HCT116 (cell line): ENCODE measurements around the gene CDH22. TPM values are rescaled to one million over a fixed set of nuclear protein-coding genes. Genes with fewer than 3 reads are reported as not detected.

Source experiments
- ATAC-seq: fragments of 200-7000 bp; cut with Tn5 transposase; 2 replicates; pipeline ENCODE4 v1.9.1; 2020; ENCODE audit warnings: mild to moderate bottlenecking, moderate library complexity
- BruUV-seq: library from RNA; stranded (reverse); fragments of 400-500 nt; replicated peaks from 2 replicates; lab custom pipeline; 2021; lab: Mats Ljungman, UMichigan
- CTCF ChIA-PET: fragments of 300-600 bp; sonication (Branson Sonifier 250); formaldehyde crosslinking; loops from one replicate; lab custom pipeline; 2021; ENCODE audit warnings: antibody characterized with exemption; lab: Charles Lee
- POLR2A ChIA-PET: fragments of 300-600, 350-600 bp; sonication (Branson Sonifier 250); formaldehyde crosslinking; loops from one replicate; lab custom pipeline; 2021; ENCODE audit warnings: antibody characterized with exemption; lab: Charles Lee
- RAD21 ChIA-PET, 2 experiments: fragments of 300-600 bp; sonication (Branson Sonifier 250); formaldehyde crosslinking; loops; one replicate each; lab custom pipeline; 2023; ENCODE audit warnings: low total read pairs in 2 of 2; ENCODE audit not compliant: uncharacterized antibody in 2 of 2, unreplicated experiment in 2 of 2, low non-redundant PET in 1 of 2; lab: Charles Lee
- DNase-seq: peaks from one replicate; pipeline ENCODE4 v3.0.0-alpha.2; 2010; ENCODE audit warnings: low read depth, low spot score
- H2AFZ ChIP-seq: fragments of 200-600 bp; shearing (Covaris generic), sonication (generic); 2 replicates; pipeline ENCODE4 v1.6.1; 2017; ENCODE audit warnings: low read depth, mixed run types, mixed read lengths, antibody characterized with exemption, low read length; ENCODE audit not compliant: poor library complexity, severe bottlenecking
- H3K27ac ChIP-seq: 2 replicates; pipeline ENCODE4 v1.5.1; 2012; ENCODE audit warnings: low read depth, low read length
- H3K27me3 ChIP-seq: fragments of 200-600 bp; sonication (generic); 2 replicates; pipeline ENCODE4 v1.6.1; 2016; ENCODE audit warnings: mixed run types, low read length, mixed read lengths; ENCODE audit not compliant: insufficient read depth
- H3K36me3 ChIP-seq, 2 experiments: fragments of 200-500 bp in 1 of 2; fragments of 200-600 bp in 1 of 2; sonication (Bioruptor generic) in 1 of 2; sonication (generic) in 1 of 2; 2 replicates each; pipeline versions ENCODE4 v1.5.1 to v1.6.1; 2014 to 2016; ENCODE audit warnings: low read length in 2 of 2, inconsistent platforms in 1 of 2, mixed read lengths in 1 of 2, mixed run types in 1 of 2; ENCODE audit not compliant: insufficient read depth in 2 of 2, control insufficient read depth in 1 of 2
- H3K4me1 ChIP-seq, 2 experiments: fragments of 200-600 bp in 1 of 2; sonication (generic) in 1 of 2; 2 replicates each; pipeline versions ENCODE4 v1.5.1 to v1.6.1; 2012 to 2017; ENCODE audit warnings: low read length in 2 of 2, inconsistent platforms in 1 of 2, mild to moderate bottlenecking in 1 of 2, mixed read lengths in 1 of 2, mixed run types in 1 of 2, moderate library complexity in 1 of 2; ENCODE audit not compliant: insufficient read depth in 2 of 2, control insufficient read depth in 1 of 2
- H3K4me2 ChIP-seq: fragments of 200-600 bp; sonication (generic); 2 replicates; pipeline ENCODE4 v1.6.1; 2017; ENCODE audit warnings: mixed run types, low read length, mixed read lengths
- H3K4me3 ChIP-seq, 2 experiments: fragments of 200-600 bp in 1 of 2; sonication (generic) in 1 of 2; replicated peaks in 1 of 2; 2 replicates each; pipeline ENCODE4 v1.5.1; 2011 to 2016; ENCODE audit warnings: low read length in 2 of 2, control low read depth in 1 of 2, low read depth in 1 of 2, mild to moderate bottlenecking in 1 of 2, mixed read lengths in 1 of 2, mixed run types in 1 of 2
- H3K79me2 ChIP-seq: fragments of 200-600 bp; sonication (generic); 2 replicates; pipeline ENCODE4 v1.6.1; 2017; ENCODE audit warnings: mild to moderate bottlenecking, mixed run types, low read length, moderate library complexity, mixed read lengths; ENCODE audit not compliant: insufficient read depth
- H3K9ac ChIP-seq: fragments of 200-600 bp; sonication (generic); 2 replicates; pipeline ENCODE4 v1.6.1; 2016; ENCODE audit warnings: low read length, mixed read lengths
- H3K9me2 ChIP-seq: fragments of 200-600 bp; sonication (generic), shearing (Covaris generic); 2 replicates; pipeline ENCODE4 v1.6.1; 2017; ENCODE audit warnings: mixed run types, mild to moderate bottlenecking, moderate library complexity; ENCODE audit not compliant: insufficient read depth
- H3K9me3 ChIP-seq, 2 experiments: fragments of 200-500 bp in 1 of 2; fragments of 200-600 bp in 1 of 2; sonication (Bioruptor generic) in 1 of 2; sonication (generic) in 1 of 2; 2 replicates each; pipeline ENCODE4 v1.6.1; 2014 to 2017; ENCODE audit warnings: low read length in 2 of 2, mixed read lengths in 2 of 2, inconsistent platforms in 1 of 2, low read depth in 1 of 2, mild to moderate bottlenecking in 1 of 2, mixed run types in 1 of 2, moderate library complexity in 1 of 2; ENCODE audit not compliant: control insufficient read depth in 1 of 2, insufficient read depth in 1 of 2
- H4K20me1 ChIP-seq: fragments of 200-600 bp; sonication (generic), shearing (Covaris generic); 2 replicates; pipeline ENCODE4 v1.6.1; 2017; ENCODE audit warnings: mixed run types, mild to moderate bottlenecking, moderate library complexity; ENCODE audit not compliant: insufficient read depth
- EGR1 ChIP-seq: IDR thresholded peaks from 2 replicates; pipeline ENCODE4 v1.6.1; 2012; ENCODE audit warnings: low read depth
- EZH2 ChIP-seq: fragments of 200-600 bp; sonication (generic); IDR thresholded peaks from 2 replicates; pipeline ENCODE4 v1.6.1; 2017; ENCODE audit warnings: antibody characterized with exemption, mixed run types
- FOSL1 ChIP-seq: IDR thresholded peaks from 2 replicates; pipeline ENCODE4 v1.6.1; 2012; ENCODE audit warnings: low read depth
- JUND ChIP-seq: IDR thresholded peaks from 2 replicates; pipeline ENCODE4 v1.6.1; 2012
- POLR2AphosphoS5 ChIP-seq: IDR thresholded peaks from 2 replicates; pipeline ENCODE4 v1.6.1; 2011; ENCODE audit warnings: mild to moderate bottlenecking, low read depth, low read length, moderate library complexity
- REST ChIP-seq: IDR thresholded peaks from 2 replicates; pipeline ENCODE4 v1.6.1; 2012; ENCODE audit warnings: low read depth
- intact Hi-C: fragments of 100-400 bp; cut with micrococcal nuclease; formaldehyde crosslinking; loops from 2 replicates; pipeline ENCODE4 v1.10.0; 2022
- total RNA-seq: library from RNA; stranded (reverse); gene quantifications from one replicate; pipeline ENCODE4 v1.2.1, GENCODE V29; 2021; ENCODE audit not compliant: unreplicated experiment

Gene CDH22
- total RNA-seq, 1 experiment from 2014 or later: 1.8 TPM

- H3K9ac ChIP-seq: no peak overlapping the region
- no peaks in the 10 kb centered on the region for H3K9me3 ChIP-seq
- ChIA-PET CTCF (interaction anchor here (1.2 to 1.4 kb wide), 3 partner anchors 8 to 185 kb away, joined by 3 read pairs; no protein-coding TSS in a partner anchor), RAD21 (interaction anchor here in 1 of 2 experiments (1.4 kb wide), 1 partner anchor 125 kb away, joined by 3 read pairs; no protein-coding TSS in a partner anchor), POLR2A (no interaction called here)
- H3K79me2 ChIP-seq: no peaks in the 10 kb centered on the region
- H3K9me2 ChIP-seq: no peaks in the 10 kb centered on the region
- intact Hi-C loops: no loop called here
- no peaks in the 10 kb centered on the region for H3K36me3 ChIP-seq
- peaks cover 16% of the 10 kb centered on the region; the same call in 1 of the 2 replicates for H3K27me3 ChIP-seq
- peaks cover 13 to 34% of the 10 kb centered on the region in 2 experiments; a peak in 3 of 4 replicates for H3K4me1 ChIP-seq
- ATAC-seq (no peak), DNase-seq (no peak)
- H3K4me3 ChIP-seq: peak overlapping the region; percentile 35 to 46
- H3K27ac ChIP-seq: no peak overlapping the region
- no TSS peak for BruUV-seq
- H2AFZ ChIP-seq: peak overlapping the region; percentile 4
- H4K20me1 ChIP-seq: no peaks in the 10 kb centered on the region
- H3K4me2 ChIP-seq: peak overlapping the region; percentile 74
- TF ChIP-seq EZH2: no peak
- TF ChIP-seq FOSL1: no peak
- no peak for TF ChIP-seq JUND
- no peak for TF ChIP-seq POLR2AphosphoS5
- TF ChIP-seq EGR1: no peak
- TF ChIP-seq REST: no peak
- TF ChIP-seq, all 23 proteins: peak for 0
Measured at GRCh38 chr20:46312945-46313861, 4.9 kb upstream of the CDH22 start.
